PFSK-1 (cell line): ENCODE results near the gene NECAB2.

Source experiments
- FOXP2 ChIP-seq: optimal IDR thresholded peaks from 2 replicates; pipeline ENCODE3; 2011; ENCODE audit warnings: borderline replicate concordance, control low read depth, inconsistent platforms; ENCODE audit not compliant: insufficient read depth; ENCODE audit errors: extremely low read length, extremely low read depth
- POLR2AphosphoS5 ChIP-seq: IDR thresholded peaks from 2 replicates; pipeline ENCODE4 v1.6.1; 2012; ENCODE audit warnings: low read depth, mild to moderate bottlenecking, control low read depth, low read length, moderate library complexity
- REST ChIP-seq, 2 experiments: IDR thresholded peaks; 2 replicates each; pipeline versions ENCODE4 v1.6.1 to v1.8.0; 2011 to 2012; ENCODE audit warnings: low read depth in 2 of 2, low read length in 2 of 2, control low read depth in 1 of 2, inconsistent platforms in 1 of 2, mild to moderate bottlenecking in 1 of 2, moderate library complexity in 1 of 2; ENCODE audit not compliant: insufficient read depth in 1 of 2
- SIN3A ChIP-seq: IDR thresholded peaks from 2 replicates; pipeline ENCODE4 v1.6.1; 2012; ENCODE audit warnings: mild to moderate bottlenecking, low read length, moderate library complexity, borderline replicate concordance; ENCODE audit not compliant: insufficient read depth
- TAF1 ChIP-seq: IDR thresholded peaks from 2 replicates; pipeline ENCODE4 v1.6.1; 2012; ENCODE audit warnings: low read length, control low read depth, borderline replicate concordance; ENCODE audit not compliant: insufficient read depth

NECAB2 gene

GRCh38 chr16:83959656-83960434, 8.2 kb upstream of the NECAB2 start:
- TF ChIP-seq FOXP2 (no peak), TAF1 (no peak), REST (IDR thresholded peaks at IDR 0.05; ENCODE audit: insufficient read depth in 1 of 2, low read depth in 2 of 2, low read length in 2 of 2) (no peak), POLR2AphosphoS5 (no peak), SIN3A (no peak)

DNA sequence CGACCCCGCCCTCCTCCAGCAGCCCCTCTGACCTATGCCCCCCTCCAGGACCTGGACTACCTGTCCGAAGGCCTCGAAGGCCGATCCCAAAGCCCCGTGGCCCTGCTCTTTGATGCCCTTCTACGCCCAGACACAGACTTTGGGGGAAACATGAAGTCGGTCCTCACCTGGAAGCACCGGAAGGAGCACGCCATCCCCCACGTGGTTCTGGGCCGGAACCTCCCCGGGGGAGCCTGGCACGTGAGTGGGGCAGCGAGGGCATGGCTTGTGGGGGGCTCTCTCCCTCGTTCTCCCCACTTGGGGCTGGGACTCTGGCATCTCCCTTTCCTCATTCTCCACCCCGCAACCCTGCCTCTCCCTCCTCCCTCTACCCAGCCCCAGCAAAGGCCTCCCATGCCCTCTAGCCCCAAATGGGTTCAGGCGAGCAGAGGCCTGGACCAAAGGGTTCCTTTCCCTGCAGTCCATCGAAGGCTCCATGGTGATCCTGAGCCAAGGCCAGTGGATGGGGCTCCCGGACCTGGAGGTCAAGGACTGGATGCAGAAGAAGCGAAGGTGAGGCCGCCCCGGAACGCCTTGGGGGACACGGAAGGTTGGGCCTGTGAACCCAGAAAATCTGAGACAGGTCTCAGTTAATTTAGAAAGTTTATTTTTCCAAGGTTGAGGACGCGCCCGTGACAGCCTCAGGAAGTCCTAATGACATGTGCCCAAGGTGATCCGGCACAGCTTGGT, 7.4 kb upstream of the NECAB2 start:
- TF ChIP-seq POLR2AphosphoS5 (no peak), TAF1 (no peak), FOXP2 (no peak), SIN3A (no peak), REST (IDR thresholded peaks at IDR 0.05; ENCODE audit: insufficient read depth in 1 of 2, low read depth in 2 of 2, low read length in 2 of 2) (no peak)

DNA sequence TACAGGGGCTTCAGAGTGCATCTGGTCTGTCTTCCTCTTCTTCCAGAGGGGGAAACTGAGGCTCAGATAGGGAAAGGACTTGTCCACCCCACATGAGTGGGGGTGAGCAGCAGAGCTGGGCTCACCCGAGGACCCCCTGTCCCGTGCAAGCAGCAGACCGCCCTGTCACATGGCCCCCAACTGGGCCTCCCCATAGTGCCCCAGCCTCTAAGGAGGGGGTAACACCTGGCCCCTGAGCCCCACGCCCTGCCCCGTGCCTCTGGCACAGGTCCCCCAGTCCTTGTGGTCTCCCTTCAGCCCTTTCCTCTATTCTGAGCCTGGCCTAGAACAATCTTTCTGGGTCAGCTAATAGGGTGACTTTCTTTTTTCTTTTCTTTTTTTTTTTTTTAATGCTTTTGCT, 6.5 kb upstream of the NECAB2 start:
- TF ChIP-seq FOXP2 (no peak), REST (IDR thresholded peaks at IDR 0.05; ENCODE audit: insufficient read depth in 1 of 2, low read depth in 2 of 2, low read length in 2 of 2) (no peak), SIN3A (no peak), TAF1 (no peak), POLR2AphosphoS5 (no peak)

- TF ChIP-seq FOXP2 (no peak), POLR2AphosphoS5 (no peak)
These were observed 4.5 kb upstream of the NECAB2 start for GRCh38 chr16:83963277-83964119.

GRCh38 chr16:83964684-83965443, 3.2 kb upstream of the NECAB2 start:
- no peak for TF ChIP-seq POLR2AphosphoS5
